Naive B cell (primary cell): ENCODE data around the gene CORO2B. TPM values are rescaled to one million over a fixed set of nuclear protein-coding genes. Genes with fewer than 3 reads are reported as not detected.

Source experiments
- ATAC-seq, 2 donors: fragments of 150-1000 bp; cut with Tn5 transposase; 2 replicates each; pipeline ENCODE4 v1.10.0; 2021; ENCODE audit warnings: low read depth in 2 of 2, mild to moderate bottlenecking in 2 of 2, moderate library complexity in 2 of 2
- DNase-seq: peaks from one replicate; pipeline ENCODE4 v3.0.0; 2022
- H3K27ac Mint-ChIP-seq, 6 donors: one replicate each; pipeline ENCODE4 v1.8.0; 2020 to 2022; ENCODE audit warnings: mild to moderate bottlenecking in 6 of 6, mixed read lengths in 6 of 6, moderate library complexity in 5 of 6, inconsistent platforms in 2 of 6
- H3K27me3 Mint-ChIP-seq, 3 donors: one replicate each; pipeline ENCODE4 v1.8.0; 2021 to 2022; ENCODE audit warnings: mixed read lengths in 3 of 3, mild to moderate bottlenecking in 1 of 3
- H3K36me3 Mint-ChIP-seq, 2 donors: one replicate each; pipeline ENCODE4 v1.8.0; 2020 to 2022; ENCODE audit warnings: mixed read lengths in 2 of 2, inconsistent platforms in 1 of 2, mild to moderate bottlenecking in 1 of 2
- H3K4me1 Mint-ChIP-seq, 3 donors: one replicate each; pipeline ENCODE4 v1.8.0; 2020 to 2022; ENCODE audit warnings: mixed read lengths in 3 of 3, inconsistent platforms in 1 of 3, mild to moderate bottlenecking in 1 of 3, moderate library complexity in 1 of 3
- H3K4me3 Mint-ChIP-seq, 8 donors: one replicate each; pipeline ENCODE4 v1.8.0; 2020 to 2022; ENCODE audit warnings: mild to moderate bottlenecking in 8 of 8, mixed read lengths in 8 of 8, moderate library complexity in 8 of 8, inconsistent platforms in 2 of 8
- H3K9me3 Mint-ChIP-seq, 7 donors: one replicate each; pipeline ENCODE4 v1.8.0; 2020 to 2022; ENCODE audit warnings: mixed read lengths in 7 of 7, mild to moderate bottlenecking in 5 of 7, inconsistent platforms in 2 of 7, moderate library complexity in 1 of 7
- polyA plus RNA-seq, 6 donors: library from polyadenylated mRNA; unstranded; fragments of 300-500 nt; fragmentation: Illumina TruSeq; gene quantifications; one replicate each; pipeline ENCODE4 v1.2.3, GENCODE V29; 2021; ENCODE audit warnings: low read depth in 6 of 6

CORO2B gene
- polyA plus RNA-seq, 6 donors from 2014 or later: 3.4 to 11.3 (median 4.8) TPM

DNA sequence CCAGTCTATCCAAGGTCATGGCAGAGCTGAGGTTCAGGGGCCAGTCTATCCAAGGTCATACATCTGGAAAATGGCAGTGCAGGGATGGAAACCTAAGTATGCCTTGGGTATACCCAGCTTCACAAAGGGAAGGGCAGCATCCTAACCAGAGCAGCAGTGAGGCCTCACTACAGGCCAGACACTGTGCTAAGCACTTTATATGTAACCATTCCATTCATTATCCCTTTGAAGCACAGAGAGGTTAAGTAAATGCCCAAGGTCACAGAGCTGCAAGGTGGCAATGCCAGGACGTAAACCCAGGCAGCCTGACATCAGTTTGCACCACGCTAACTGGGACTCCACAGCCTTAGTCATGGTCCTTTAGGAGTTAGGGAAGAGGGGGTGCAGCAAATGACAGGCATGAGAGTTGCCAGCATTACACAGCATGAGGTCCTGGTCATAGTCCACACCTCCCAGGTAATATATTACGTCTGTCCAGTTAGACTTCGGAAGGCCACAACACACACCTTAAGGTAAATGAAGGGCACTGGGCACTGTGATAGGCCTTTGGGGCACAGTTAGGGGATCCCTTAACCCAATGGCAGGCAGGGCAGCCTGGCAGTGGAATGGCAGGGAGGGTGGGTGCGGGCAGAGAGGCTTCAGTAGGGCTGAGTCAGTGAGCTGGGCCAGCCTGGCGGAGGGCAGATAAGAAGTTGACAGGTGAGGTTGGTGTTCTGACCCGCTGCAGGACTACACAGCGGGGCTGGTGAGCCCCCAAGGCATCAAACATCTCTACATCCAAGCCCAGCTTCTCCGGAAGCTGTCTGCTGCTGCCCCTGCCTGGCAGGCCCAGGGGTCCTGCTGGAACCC is 21.1 kb upstream of the CORO2B start:
- Mint-ChIP-seq H3K4me3 (peak overlapping the region in 3 of 8 donors; percentile 36 to 94 (median 53)), H3K27ac (peak overlapping the region in 1 of 6 donors; percentile 77), H3K9me3 (no peaks in the 10 kb centered on the region), H3K4me1 (peaks cover 22 to 36% (median 26%) of the 10 kb centered on the region in 3 donors), H3K27me3 (peaks cover 16 to 62% (median 42%) of the 10 kb centered on the region in 3 donors), H3K36me3 (no peaks in the 10 kb centered on the region)
- ATAC-seq (no peak), DNase-seq (no peak)

- peak overlapping the region; percentile 80 to 96 (median 92) for H3K4me3 Mint-ChIP-seq
- DNase-seq: peak; percentile 17
- H3K27me3 Mint-ChIP-seq: peaks cover 10 to 52% (median 33%) of the 10 kb centered on the region in 3 donors
- no peaks in the 10 kb centered on the region for H3K9me3 Mint-ChIP-seq
- peak; percentile 13 to 17 for ATAC-seq
- H3K27ac Mint-ChIP-seq: peak overlapping the region; percentile 38 to 83 (median 74)
- no peaks in the 10 kb centered on the region for H3K36me3 Mint-ChIP-seq
- H3K4me1 Mint-ChIP-seq: peaks cover 22 to 34% (median 26%) of the 10 kb centered on the region in 3 donors
Observed at GRCh38 chr15:68558318-68559305, 20.2 kb upstream of the CORO2B start.

- H3K4me1 Mint-ChIP-seq: peaks cover 22 to 28% (median 22%) of the 10 kb centered on the region in 3 donors
- peak overlapping the region; percentile 80 to 96 (median 92) for H3K4me3 Mint-ChIP-seq
- ATAC-seq: peak; percentile 88 to 91
- peaks cover 4 to 44% (median 28%) of the 10 kb centered on the region in 3 donors for H3K27me3 Mint-ChIP-seq
- H3K27ac Mint-ChIP-seq: peak overlapping the region; percentile 56 to 88 (median 82)
- H3K9me3 Mint-ChIP-seq: no peaks in the 10 kb centered on the region
- H3K36me3 Mint-ChIP-seq: no peaks in the 10 kb centered on the region
- DNase-seq: peak; percentile 79
Observed at GRCh38 chr15:68559345-68560310, 19.2 kb upstream of the CORO2B start.

DNA sequence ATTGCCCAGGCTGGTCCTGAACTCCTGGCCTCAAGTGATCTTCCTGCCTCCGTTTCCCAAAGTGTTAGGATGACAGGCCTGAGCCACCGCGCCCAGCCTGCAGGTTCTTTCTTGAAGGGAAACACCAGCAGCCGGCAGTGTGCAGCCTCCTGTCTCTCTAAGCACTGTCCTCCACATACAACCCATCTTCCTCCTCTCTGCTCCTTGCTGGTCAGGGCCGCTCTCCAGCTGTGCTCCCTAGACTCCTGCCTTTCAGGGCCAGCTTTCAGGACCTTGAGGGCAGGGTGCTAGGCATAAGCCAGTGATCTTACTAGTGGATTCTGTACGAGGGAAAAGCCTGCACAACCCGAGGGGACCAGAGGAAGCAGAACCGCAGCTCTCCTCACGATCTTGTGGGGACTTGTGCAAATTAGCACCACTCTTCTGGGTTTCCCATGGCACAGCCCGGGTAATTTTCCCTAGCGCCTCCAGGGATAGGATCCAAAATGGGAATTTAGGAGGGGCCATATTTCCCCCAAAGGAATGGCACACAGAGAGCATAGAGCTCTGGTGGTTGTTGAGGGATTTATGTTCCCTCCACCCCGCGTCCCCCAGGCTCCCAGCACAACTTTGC is 18.2 kb upstream of the CORO2B start:
- Mint-ChIP-seq H3K27ac (peak overlapping the region in 2 of 6 donors; percentile 52 to 63), H3K4me3 (peak overlapping the region; percentile 80 to 96 (median 92)), H3K36me3 (no peaks in the 10 kb centered on the region), H3K9me3 (no peaks in the 10 kb centered on the region), H3K27me3 (peaks cover 4 to 39% (median 22%) of the 10 kb centered on the region in 3 donors), H3K4me1 (peaks cover 22 to 28% (median 22%) of the 10 kb centered on the region in 3 donors)
- no peak for ATAC-seq
- no peak for DNase-seq

GRCh38 chr15:68561171-68561900 is 17.5 kb upstream of the CORO2B start:
- Mint-ChIP-seq H3K27me3 (peaks cover 4 to 32% (median 16%) of the 10 kb centered on the region in 3 donors), H3K4me1 (peaks cover 22 to 28% (median 22%) of the 10 kb centered on the region in 3 donors), H3K36me3 (no peaks in the 10 kb centered on the region), H3K27ac (peak overlapping the region in 1 of 6 donors; percentile 64), H3K4me3 (peak overlapping the region in 3 of 8 donors; percentile 4 to 65 (median 64)), H3K9me3 (no peaks in the 10 kb centered on the region)
- no peak for ATAC-seq
- DNase-seq: no peak

DNA sequence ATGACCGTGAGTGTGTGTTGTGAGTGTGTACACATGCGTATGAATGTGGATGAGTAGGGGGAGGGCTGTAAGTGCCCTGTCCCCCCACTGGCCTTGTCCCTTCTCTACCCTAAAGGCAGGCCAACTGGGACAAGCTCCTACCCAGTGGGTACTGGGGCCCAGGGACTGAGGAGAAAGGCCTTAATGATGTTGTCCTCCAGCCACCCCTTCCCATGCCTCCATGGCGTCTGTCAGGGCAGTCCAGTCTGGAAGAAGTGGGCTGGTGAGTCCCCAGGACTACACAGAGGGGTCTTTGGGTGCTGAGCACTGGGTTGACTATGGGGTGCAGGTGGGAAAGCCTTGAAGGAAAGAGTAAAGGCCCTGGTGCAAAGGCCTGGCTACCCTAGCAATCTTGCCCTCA is 16.9 kb upstream of the CORO2B start:
- Mint-ChIP-seq H3K36me3 (no peaks in the 10 kb centered on the region), H3K27ac (peak overlapping the region in 2 of 6 donors; percentile 49 to 64), H3K4me3 (peak overlapping the region in 2 of 8 donors; percentile 1 to 45), H3K27me3 (peaks cover 4 to 27% (median 16%) of the 10 kb centered on the region in 3 donors), H3K4me1 (peaks cover 22 to 28% (median 22%) of the 10 kb centered on the region in 3 donors), H3K9me3 (no peaks in the 10 kb centered on the region)
- no peak for DNase-seq
- no peak for ATAC-seq

DNA sequence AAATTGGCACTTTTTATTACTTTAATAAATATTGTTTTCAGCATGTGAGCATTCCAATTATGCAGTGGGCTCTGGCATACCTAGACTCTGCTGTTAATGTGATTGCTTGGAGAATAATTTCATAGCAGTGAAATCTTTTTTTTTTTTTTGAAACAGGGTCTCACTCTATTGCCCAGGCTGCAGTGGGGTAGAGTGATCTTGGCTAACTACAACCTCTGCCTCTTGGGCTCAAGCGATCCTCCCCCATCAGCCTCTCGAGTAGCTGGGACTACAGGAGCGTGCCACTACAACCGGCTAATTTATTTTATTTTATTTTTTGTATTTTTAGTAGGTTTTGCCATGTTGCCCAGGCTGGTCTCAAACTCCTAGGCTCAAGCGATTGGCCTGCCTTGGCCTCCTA is 14.6 kb upstream of the CORO2B start:
- no peak for ATAC-seq
- H3K27me3 Mint-ChIP-seq: peaks cover 6 to 29% (median 7%) of the 10 kb centered on the region in 3 donors
- no peak overlapping the region for H3K4me3 Mint-ChIP-seq

GRCh38 chr15:68565234-68565633 is 13.6 kb upstream of the CORO2B start:
- ATAC-seq (no peak), DNase-seq (no peak)
- H3K36me3 Mint-ChIP-seq: no peaks in the 10 kb centered on the region
- H3K4me3 Mint-ChIP-seq: no peak overlapping the region
- H3K4me1 Mint-ChIP-seq: peaks cover 2 to 13% (median 8%) of the 10 kb centered on the region in 3 donors
- H3K27me3 Mint-ChIP-seq: peaks cover 0 to 23% (median 5%) of the 10 kb centered on the region in 3 donors
- no peak overlapping the region for H3K27ac Mint-ChIP-seq
- H3K9me3 Mint-ChIP-seq: no peaks in the 10 kb centered on the region

More for the DNA sequence above, 14.6 kb upstream of the CORO2B start:
- Mint-ChIP-seq H3K9me3 (no peaks in the 10 kb centered on the region), H3K4me1 (peaks cover 12 to 21% (median 16%) of the 10 kb centered on the region in 3 donors), H3K36me3 (no peaks in the 10 kb centered on the region), H3K27ac (no peak overlapping the region)
- DNase-seq: no peak

DNA sequence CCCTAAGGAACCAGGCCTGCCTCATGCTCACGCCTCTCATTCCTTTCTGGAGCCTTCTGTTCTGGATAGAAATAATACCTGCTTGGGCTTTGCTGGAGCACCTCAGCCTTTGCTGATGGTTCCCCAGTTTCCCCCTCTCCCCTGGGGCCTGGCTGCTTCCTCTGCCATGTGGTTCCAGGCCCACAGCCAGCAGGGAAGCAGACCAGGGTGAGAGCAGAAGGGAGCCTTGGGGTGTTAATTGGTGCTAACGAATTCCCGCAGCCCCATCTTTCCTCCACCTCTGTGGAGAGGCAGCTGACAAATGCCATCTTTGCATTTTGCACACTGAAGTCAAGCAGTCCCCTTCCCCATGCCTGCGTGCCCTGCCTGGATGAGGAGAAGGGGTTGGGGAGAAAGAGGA is 13.1 kb upstream of the CORO2B start:
- ATAC-seq (no peak), DNase-seq (no peak)
- no peak overlapping the region for H3K4me3 Mint-ChIP-seq
- H3K9me3 Mint-ChIP-seq: no peaks in the 10 kb centered on the region
- no peaks in the 10 kb centered on the region for H3K36me3 Mint-ChIP-seq
- peaks cover 0 to 18% (median 5%) of the 10 kb centered on the region in 3 donors for H3K27me3 Mint-ChIP-seq
- no peak overlapping the region for H3K27ac Mint-ChIP-seq
- peaks cover 0 to 8% (median 4%) of the 10 kb centered on the region in 3 donors for H3K4me1 Mint-ChIP-seq

DNA sequence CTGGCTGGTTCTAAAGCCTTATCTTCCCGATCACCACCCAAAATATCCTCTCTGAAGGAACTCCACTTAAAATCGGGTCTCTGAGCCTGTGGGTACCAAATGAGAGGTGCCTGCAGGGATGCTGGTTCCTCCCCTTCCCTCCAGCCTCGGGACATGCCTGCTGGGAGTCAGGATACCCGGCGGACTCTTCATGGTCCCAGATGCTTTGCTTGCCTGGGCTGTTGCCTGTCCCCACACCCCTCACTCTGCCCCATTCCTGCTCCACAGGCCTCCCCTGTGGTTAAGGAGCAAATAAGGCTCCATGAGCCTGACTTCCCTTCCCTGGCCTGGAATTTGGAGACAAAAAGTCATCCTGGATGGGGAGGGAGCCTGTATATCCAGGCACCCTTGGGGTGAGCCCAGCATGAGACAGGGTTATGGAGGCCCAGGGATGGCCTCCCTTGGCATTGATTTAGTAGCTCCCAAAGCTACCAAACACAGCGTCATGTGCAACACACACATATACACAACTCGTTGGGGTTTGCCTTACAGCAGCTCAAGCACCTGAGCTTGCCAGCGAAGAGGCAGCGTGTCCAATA is 12.3 kb upstream of the CORO2B start:
- Mint-ChIP-seq H3K9me3 (no peaks in the 10 kb centered on the region), H3K27ac (peak overlapping the region in 1 of 6 donors; percentile 49), H3K36me3 (no peaks in the 10 kb centered on the region), H3K27me3 (peaks cover 0 to 16% (median 9%) of the 10 kb centered on the region in 3 donors), H3K4me3 (no peak overlapping the region), H3K4me1 (peaks cover 0 to 5% (median 3%) of the 10 kb centered on the region in 3 donors)
- ATAC-seq (no peak), DNase-seq (no peak)

DNA sequence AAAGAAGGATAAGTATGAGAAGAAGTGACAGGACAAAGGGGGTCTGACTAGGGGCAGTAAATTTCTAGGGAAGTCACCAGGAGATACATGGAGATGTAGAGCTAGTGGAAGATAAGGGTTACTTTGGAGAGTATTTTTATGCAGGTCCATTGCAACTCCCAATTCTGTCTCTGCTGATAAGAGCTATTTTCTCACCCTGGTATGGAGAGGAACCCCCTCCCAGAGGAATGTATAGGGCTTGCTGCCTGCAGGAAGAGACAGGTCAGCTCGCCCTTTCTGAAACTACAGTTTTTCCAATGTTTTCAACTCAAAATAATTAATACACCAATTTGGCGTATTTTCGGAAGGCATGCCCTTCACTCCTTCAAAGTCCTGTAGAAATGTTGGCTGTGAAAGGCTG is 11.4 kb upstream of the CORO2B start:
- ATAC-seq (no peak), DNase-seq (no peak)
- Mint-ChIP-seq H3K27me3 (peaks cover 0 to 16% (median 16%) of the 10 kb centered on the region in 3 donors), H3K36me3 (no peaks in the 10 kb centered on the region), H3K9me3 (no peaks in the 10 kb centered on the region), H3K4me1 (peaks cover 0 to 3% (median 3%) of the 10 kb centered on the region in 3 donors), H3K4me3 (no peak overlapping the region), H3K27ac (peak overlapping the region in 1 of 6 donors; percentile 3)
